DOHH2 (cell line): ENCODE measurements around the gene CPM.

Source experiments
- H3F3A ChIP-seq: fragments of 200-600 bp; sonication (generic), shearing (Covaris generic); 2 replicates; pipeline ENCODE4 v1.6.0; 2016; ENCODE audit warnings: antibody characterized with exemption, mild to moderate bottlenecking; ENCODE audit not compliant: control insufficient read depth, insufficient read depth
- H3K27ac ChIP-seq: fragments of 200-600 bp; sonication (generic); 2 replicates; pipeline ENCODE4 v1.5.1; 2014; ENCODE audit warnings: low read depth, mild to moderate bottlenecking, low read length, moderate library complexity
- H3K27me3 ChIP-seq: fragments of 200-600 bp; sonication (generic); 2 replicates; pipeline ENCODE4 v1.6.1; 2014; ENCODE audit warnings: mild to moderate bottlenecking, low read length, mixed read lengths; ENCODE audit not compliant: control insufficient read depth
- H3K36me3 ChIP-seq: fragments of 200-600 bp; sonication (generic); 2 replicates; pipeline ENCODE4 v1.6.1; 2014; ENCODE audit warnings: mild to moderate bottlenecking, low read length, moderate library complexity, mixed read lengths; ENCODE audit not compliant: control insufficient read depth
- H3K4me1 ChIP-seq: fragments of 200-600 bp; sonication (generic); 2 replicates; pipeline ENCODE4 v1.6.1; 2014; ENCODE audit warnings: mild to moderate bottlenecking, low read length, mixed read lengths; ENCODE audit not compliant: control insufficient read depth
- H3K4me2 ChIP-seq: fragments of 200-600 bp; sonication (generic); 2 replicates; pipeline ENCODE4 v1.6.0; 2014; ENCODE audit warnings: mild to moderate bottlenecking, low read length, moderate library complexity
- H3K4me3 ChIP-seq: fragments of 200-600 bp; sonication (generic); 2 replicates; pipeline ENCODE4 v1.5.1; 2014; ENCODE audit warnings: mild to moderate bottlenecking, low read length, mixed read lengths
- H3K79me2 ChIP-seq: fragments of 200-600 bp; sonication (generic); 2 replicates; pipeline ENCODE4 v1.6.1; 2014; ENCODE audit warnings: mild to moderate bottlenecking, low read length, mixed read lengths; ENCODE audit not compliant: control insufficient read depth
- H3K9me2 ChIP-seq: fragments of 200-600 bp; sonication (generic); replicated peaks from 2 replicates; pipeline ENCODE4 v1.6.1; 2014; ENCODE audit warnings: mild to moderate bottlenecking, low read length, mixed read lengths; ENCODE audit not compliant: control insufficient read depth
- H3K9me3 ChIP-seq: fragments of 200-600 bp; sonication (generic); 2 replicates; pipeline ENCODE4 v1.6.1; 2014; ENCODE audit warnings: antibody characterized with exemption, low read length, mixed read lengths; ENCODE audit not compliant: control insufficient read depth, insufficient read depth
- H4K20me1 ChIP-seq: fragments of 200-600 bp; sonication (generic); 2 replicates; pipeline ENCODE4 v1.6.0; 2014; ENCODE audit warnings: low read depth, mild to moderate bottlenecking, antibody characterized with exemption, low read length, moderate library complexity; ENCODE audit not compliant: control insufficient read depth, insufficient read depth
- EZH2phosphoT487 ChIP-seq: fragments of 200-600 bp; sonication (generic); IDR thresholded peaks from 2 replicates; pipeline ENCODE4 v1.6.1; 2017; ENCODE audit warnings: borderline replicate concordance, mild to moderate bottlenecking, antibody characterized with exemption, low read length, moderate library complexity, mixed read lengths
- TF ChIP-seq, protein P1 (sequence below): fragments of 200-600 bp; sonication (generic); IDR thresholded peaks from one replicate; pipeline ENCODE4 v1.5.1; 2014; ENCODE audit warnings: antibody characterized with exemption, mild to moderate bottlenecking, low read depth, low read length; ENCODE audit not compliant: poor library complexity, severe bottlenecking

Gene CPM

GRCh38 chr12:68838046-68838886 lies 94.7 kb downstream of the CPM start:
- H3K27me3 ChIP-seq = no peaks in the 10 kb centered on the region
- H3F3A ChIP-seq = peaks cover 61% of the 10 kb centered on the region
- no peak overlapping the region for H3K4me2 ChIP-seq
- peaks cover 15% of the 10 kb centered on the region; the same call in 1 of the 2 replicates for H4K20me1 ChIP-seq
- peaks cover 50% of the 10 kb centered on the region for H3K79me2 ChIP-seq
- H3K4me3 ChIP-seq = no peak overlapping the region
- no peaks in the 10 kb centered on the region for H3K9me3 ChIP-seq
- H3K9me2 ChIP-seq = no peaks in the 10 kb centered on the region
- TF ChIP-seq, protein P1, sequence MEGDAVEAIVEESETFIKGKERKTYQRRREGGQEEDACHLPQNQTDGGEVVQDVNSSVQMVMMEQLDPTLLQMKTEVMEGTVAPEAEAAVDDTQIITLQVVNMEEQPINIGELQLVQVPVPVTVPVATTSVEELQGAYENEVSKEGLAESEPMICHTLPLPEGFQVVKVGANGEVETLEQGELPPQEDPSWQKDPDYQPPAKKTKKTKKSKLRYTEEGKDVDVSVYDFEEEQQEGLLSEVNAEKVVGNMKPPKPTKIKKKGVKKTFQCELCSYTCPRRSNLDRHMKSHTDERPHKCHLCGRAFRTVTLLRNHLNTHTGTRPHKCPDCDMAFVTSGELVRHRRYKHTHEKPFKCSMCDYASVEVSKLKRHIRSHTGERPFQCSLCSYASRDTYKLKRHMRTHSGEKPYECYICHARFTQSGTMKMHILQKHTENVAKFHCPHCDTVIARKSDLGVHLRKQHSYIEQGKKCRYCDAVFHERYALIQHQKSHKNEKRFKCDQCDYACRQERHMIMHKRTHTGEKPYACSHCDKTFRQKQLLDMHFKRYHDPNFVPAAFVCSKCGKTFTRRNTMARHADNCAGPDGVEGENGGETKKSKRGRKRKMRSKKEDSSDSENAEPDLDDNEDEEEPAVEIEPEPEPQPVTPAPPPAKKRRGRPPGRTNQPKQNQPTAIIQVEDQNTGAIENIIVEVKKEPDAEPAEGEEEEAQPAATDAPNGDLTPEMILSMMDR = no peak
- no peak for TF ChIP-seq EZH2phosphoT487
- H3K36me3 ChIP-seq = peaks cover 95% of the 10 kb centered on the region
- no peaks in the 10 kb centered on the region for H3K4me1 ChIP-seq
- no peak overlapping the region for H3K27ac ChIP-seq

- TF ChIP-seq, protein P1 = no peak
- no peak for TF ChIP-seq EZH2phosphoT487
- Histone ChIP-seq H3K27ac (no peak overlapping the region), H3K9me2 (no peaks in the 10 kb centered on the region), H3K9me3 (no peaks in the 10 kb centered on the region), H3F3A (peaks cover 54% of the 10 kb centered on the region), H4K20me1 (peaks cover 12% of the 10 kb centered on the region; the same call in 1 of the 2 replicates), H3K27me3 (no peaks in the 10 kb centered on the region), H3K4me1 (no peaks in the 10 kb centered on the region), H3K4me2 (no peak overlapping the region), H3K79me2 (peaks cover 56% of the 10 kb centered on the region), H3K36me3 (peaks cover 92% of the 10 kb centered on the region), H3K4me3 (no peak overlapping the region)
Observed at GRCh38 chr12:68837215-68837614, 95.8 kb downstream of the CPM start.

DNA sequence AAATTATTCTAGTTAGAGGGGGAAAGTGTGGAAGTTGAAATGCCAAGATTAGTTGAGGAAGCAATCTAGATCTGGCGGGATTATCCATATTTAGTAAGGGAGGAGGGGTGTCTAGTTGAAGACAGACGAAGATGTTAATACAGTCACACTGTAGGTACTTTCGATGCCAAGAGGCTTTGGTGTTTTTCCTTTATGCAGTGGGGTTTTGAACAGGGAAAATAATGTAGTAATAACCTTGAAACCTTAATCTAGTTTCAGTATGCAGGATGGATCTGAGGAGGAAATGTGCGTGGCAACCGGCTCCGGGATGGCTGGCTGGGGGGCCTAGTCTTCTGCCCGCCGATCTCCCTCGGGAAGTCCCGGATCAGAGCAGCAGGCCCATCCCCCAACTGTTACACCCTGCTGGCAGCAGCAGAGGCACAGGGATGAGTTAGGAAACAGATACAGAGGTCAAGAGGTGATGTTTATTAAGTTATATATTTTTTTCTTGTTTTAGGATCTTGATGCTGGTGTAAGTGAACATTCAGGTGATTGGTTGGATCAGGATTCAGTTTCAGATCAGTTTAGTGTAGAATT lies 97.5 kb downstream of the CPM start:
- H3K4me3 ChIP-seq = no peak overlapping the region
- H3F3A ChIP-seq = peaks cover 46% of the 10 kb centered on the region
- no peaks in the 10 kb centered on the region for H3K9me2 ChIP-seq
- TF ChIP-seq EZH2phosphoT487 = no peak
- TF ChIP-seq, protein P1 = no peak
- peaks cover 93% of the 10 kb centered on the region for H3K36me3 ChIP-seq
- H3K4me2 ChIP-seq = no peak overlapping the region
- H3K27me3 ChIP-seq = no peaks in the 10 kb centered on the region
- H3K4me1 ChIP-seq = no peaks in the 10 kb centered on the region
- H3K79me2 ChIP-seq = peaks cover 68% of the 10 kb centered on the region
- H3K9me3 ChIP-seq = no peaks in the 10 kb centered on the region
- H4K20me1 ChIP-seq = peaks cover 20% of the 10 kb centered on the region
- no peak overlapping the region for H3K27ac ChIP-seq
